CD4-positive, alpha-beta T cell treated with Interleukin-15 for 4 hours (primary cell): ENCODE measurements around the gene TEX2.
"Not testable (repeated sequence)": the region's sequence is repeated elsewhere in the genome, so short reads cannot be mapped to it uniquely, and the experiment has no call there.

Experiments used
- DNase-seq: peaks from one replicate; pipeline ENCODE4 v3.0.0-alpha.2; 2020; ENCODE audit warnings: low spot score

The TEX2 gene

DNA sequence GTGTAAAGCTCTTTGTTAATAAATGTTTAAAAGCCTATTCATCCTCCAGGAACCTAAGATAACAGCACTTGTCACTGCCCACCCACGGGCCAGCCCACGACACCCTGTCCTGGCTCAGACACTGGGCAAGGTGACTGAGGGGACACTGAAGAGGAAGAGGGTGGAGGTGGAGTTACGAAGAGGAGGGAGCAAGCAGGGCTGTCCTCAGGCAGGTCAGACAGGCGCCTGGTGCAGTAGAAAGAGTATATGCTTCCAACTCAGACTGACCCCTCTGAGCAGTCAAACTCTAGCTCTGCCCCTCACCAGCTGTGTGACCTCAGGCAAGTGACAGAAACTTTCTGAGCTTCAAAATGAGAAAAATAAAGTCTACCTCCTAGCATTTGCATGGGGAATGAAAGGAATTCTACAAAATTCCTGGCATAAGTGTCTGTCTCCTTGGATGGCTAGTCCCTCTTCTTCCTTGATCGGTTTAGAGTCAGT is 22.8 kb downstream of the TEX2 start:
- DNase-seq = no peak

GRCh38 chr17:64238449-64238848 is 24.6 kb downstream of the TEX2 start:
- DNase-seq = not testable (repeated sequence)

DNA sequence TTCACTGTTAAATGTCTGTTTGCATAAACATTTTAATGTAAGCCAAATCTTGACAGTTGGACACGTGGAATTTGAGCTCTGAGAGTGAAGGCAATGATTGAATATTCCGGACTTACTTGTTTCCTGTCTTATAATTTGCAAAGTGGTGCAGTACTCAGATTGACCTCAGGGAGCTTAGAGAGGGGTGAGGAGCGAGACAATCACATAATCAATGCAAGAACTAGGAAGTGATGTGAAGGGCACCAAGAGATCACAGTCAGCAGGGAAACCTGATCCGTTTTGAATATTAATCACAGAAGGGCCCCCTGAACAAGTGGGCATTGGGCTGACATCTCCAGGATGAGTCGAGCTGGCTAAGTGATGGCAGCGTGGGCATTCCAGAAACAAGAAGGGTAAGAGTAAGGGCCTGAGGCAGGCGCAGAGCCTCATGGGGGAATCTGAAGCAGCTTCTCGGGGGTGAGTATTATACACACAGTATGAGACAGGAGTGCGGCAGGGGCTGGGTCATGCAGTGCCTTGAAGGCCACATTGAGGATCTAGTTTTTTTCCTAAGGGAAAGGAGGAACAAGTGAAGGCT is 26.1 kb downstream of the TEX2 start:
- no peak for DNase-seq

GRCh38 chr17:64234961-64235360 is 28.1 kb downstream of the TEX2 start:
- no peak for DNase-seq

DNA sequence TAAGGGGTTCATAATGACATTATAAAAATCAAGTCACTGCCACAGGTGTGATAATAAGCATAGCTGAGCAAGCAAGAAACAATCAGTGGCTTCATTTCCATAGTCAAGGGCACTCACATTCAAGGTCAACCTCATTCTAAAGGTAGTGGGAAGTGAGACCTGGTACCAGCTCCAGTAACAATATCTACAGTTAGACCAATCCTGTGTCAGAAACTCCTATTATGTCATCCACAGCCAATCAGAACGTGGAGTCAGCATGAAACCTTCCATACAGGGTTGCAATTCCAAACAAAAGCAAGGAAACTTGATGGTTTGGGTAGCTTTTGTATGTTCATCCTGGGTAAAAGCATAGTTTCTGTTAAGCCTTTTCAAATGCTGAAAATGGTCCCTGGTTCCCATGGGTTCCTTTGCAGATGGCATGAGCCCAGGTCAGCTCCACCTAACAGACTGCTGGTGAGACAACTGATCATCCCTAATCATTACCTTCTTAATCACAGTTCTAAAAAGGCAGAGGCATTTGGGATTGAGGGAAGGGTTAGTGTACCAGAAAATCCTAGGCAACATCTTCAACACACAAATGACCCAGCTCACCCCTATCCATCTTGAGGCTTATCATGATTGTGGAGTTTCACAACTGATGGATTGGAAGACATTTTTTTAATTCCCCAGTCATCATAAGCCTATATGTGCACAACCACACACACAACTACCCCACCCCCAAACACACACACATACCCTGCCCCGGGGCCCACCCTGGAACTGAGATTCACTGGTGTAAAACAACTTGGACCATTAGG is 30.4 kb downstream of the TEX2 start:
- DNase-seq = no peak

DNA sequence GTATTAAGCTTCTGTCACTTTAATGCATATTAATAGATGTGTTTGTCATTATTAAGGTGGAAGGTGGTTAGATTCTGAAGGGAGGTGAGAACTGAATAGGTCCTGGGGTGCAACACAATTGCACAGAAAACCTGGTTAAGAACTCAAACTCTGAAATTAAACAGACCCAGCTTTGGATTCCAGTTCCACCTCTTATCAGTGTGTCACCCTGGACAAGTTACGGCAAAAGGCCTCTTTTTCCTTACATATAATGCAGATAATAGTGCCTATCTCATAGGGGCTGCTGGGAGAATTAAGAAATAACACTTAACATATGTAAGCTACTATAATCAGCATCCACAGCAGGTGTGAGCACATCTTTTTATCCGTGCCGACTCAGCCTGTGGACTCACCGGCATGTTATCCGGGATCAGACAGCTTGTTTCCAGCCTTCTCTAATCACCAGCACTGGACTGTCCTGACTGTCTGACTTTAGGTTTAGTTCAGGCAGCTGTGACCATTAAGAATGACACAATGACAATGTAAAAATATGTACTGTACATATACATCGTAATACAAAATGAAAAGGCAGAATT is 31.4 kb downstream of the TEX2 start:
- DNase-seq = no peak

- DNase-seq = no peak
Observed at GRCh38 chr17:64230791-64231408, 32.2 kb downstream of the TEX2 start.

DNA sequence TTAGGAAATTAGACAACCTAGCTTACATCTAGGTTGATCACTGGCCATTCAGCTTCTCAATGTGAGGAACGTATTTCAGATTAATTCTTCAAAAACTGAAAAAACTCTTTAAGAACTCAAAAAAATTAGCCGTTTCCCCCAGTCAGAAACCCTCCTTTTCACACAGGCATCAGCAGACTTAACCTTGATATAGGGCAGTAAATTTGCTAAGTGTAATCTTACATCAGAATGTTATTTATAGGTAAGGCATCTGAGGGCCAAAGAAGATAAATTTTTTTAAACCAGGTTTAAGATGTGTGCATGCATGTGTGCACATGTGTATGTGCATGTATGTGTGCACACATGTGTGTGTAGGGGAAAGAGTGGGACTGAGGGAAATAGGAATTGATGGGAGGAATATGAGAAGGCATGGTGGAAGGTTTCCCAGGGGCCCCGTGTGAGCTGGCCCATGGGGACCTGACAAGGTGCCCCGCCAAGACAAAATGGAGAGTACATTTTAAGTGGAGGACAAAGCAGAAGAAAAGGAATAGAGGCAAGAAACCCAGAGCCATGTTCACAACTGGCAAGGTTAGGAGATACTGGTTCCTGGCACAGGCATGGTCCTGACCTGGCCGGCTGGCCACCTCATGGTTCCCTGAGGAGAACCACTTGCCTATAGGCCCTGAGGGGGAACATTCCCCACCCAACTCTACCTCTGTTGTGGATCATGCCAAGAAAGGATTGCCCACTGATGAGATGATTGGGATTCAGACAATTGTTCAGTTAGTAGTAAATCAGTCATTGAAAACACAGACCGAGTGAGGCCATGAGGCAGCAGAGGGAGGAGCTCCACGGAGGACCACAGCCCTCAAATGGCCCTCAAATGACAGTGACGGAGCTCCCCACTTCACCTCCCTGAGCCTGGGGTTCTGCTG is 33.0 kb downstream of the TEX2 start:
- no peak for DNase-seq

- DNase-seq = no peak
Observed at GRCh38 chr17:64226132-64226531, 36.9 kb downstream of the TEX2 start.

DNA sequence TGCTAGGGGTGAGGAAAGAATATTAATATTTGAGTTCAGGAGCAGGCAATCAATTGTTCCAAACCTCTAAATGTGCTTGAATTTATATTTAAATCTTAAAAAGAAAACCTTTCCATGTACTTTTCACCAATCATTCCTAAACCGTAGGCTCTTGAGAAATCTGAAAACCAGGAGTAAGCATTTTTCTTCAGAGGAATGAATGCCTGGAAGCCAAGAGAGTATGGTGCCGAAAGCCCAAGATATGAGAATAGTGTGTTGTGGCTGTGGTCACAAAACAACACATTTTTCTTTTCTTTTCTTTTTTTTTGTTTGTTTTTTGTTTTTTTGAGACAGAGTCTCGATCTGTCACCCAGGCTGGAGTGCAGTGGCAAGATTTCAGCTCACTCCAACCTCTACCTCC is 37.6 kb downstream of the TEX2 start:
- no peak for DNase-seq

- no peak for DNase-seq
Observed at GRCh38 chr17:64223931-64224629, 39.0 kb downstream of the TEX2 start.

GRCh38 chr17:64223283-64223682 is 39.8 kb downstream of the TEX2 start:
- no peak for DNase-seq

GRCh38 chr17:64221679-64222078 is 41.4 kb downstream of the TEX2 start:
- DNase-seq = no peak

DNA sequence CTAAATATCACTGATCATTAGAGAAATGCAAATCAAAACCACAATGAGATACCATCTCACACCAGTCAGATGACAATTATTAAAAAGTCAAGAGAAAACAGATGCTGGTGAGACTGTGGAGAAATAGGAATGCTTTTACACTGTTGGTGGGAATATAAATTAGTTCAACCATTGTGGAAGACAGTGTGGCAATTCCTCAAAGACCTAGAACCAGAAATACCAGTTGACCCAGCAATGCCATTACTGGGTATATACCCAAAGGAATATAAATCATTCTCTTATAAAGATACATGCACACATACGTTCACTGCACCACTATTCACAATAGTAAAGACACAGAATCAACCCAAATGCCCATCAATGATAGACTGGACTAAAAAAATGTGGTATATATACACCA is 42.5 kb downstream of the TEX2 start:
- DNase-seq = not testable (repeated sequence)

GRCh38 chr17:64219571-64219970 is 43.5 kb downstream of the TEX2 start:
- no peak for DNase-seq

DNA sequence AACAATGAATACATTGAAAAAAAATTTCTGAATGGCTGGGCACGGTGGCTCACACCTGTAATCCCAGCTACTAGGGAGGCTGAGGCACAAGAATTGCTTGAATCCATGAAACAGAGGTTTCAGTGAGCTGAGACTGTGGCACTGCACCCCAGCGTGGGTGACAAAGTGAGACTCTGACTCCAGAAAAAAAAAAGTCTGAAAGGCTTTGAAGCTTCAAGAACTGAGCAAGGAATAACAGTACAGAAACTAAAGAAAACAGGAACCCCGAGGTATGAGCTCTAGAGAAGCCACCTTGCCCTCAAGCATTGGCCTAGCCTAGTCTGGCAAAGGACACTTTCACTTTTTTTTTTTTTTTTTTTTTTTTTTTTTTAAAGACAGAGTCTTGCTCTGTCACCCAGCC is 45.0 kb downstream of the TEX2 start:
- no peak for DNase-seq

- no peak for DNase-seq
Observed at GRCh38 chr17:64217249-64217691, 45.8 kb downstream of the TEX2 start.

DNA sequence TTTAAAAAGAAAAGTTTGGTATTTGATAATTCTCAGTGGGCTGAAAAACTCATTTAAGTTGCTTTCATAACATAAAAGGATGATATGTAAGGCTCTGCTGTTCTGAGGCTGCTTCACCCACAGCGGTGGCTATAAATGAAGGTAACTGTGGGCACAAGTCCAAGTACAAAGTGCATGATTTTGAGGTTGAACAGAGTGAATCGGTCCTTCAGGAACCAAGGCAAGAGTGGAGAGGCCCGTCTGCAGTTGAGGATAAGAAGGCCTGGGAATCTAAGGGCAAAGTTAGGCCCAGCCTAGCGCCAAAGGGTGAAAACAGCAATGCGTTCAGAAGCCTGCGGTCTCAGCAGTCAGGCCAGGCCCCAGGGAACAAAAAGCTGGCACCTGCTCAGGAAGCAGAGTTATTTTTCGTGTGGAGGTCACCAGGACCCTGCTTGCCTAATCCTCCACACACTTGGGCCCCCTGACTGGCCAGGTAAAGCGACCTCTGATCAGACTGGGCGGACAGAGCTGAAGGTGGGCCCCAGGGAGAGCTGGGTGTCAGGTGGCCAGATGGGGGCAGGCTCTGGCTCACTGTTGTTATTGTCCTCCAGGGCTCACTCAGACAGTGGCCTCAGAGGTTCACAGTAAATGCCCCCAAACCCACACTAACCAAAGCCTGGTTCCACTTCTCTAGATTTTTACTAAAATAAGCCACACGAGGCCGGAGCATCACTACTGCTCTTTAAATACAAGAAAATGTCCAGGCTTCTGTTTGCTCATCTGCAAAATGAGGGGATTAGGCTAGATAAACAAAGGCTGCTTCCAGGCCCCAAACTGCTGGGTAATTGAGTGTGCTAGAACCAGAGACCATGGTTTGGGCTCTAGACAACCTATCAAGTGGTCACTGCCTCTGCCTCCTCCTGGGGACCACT is 46.5 kb downstream of the TEX2 start:
- no peak for DNase-seq

- no peak for DNase-seq
Observed at GRCh38 chr17:64216000-64216337, 47.1 kb downstream of the TEX2 start.

- DNase-seq = no peak
Observed at GRCh38 chr17:64214950-64215349, 48.1 kb downstream of the TEX2 start.
